ENCODE measurements around the gene TSC22D3. TPM values are rescaled to one million over a fixed set of nuclear protein-coding genes. Genes with fewer than 3 reads are reported as not detected.
A peak's percentile ranks its signal among the peaks of the same experiment; 100 is the strongest.
"Not testable (repeated sequence)": the region's sequence is repeated elsewhere in the genome, so short reads cannot be mapped to it uniquely, and the experiment has no call there.

The TSC22D3 gene
- total RNA-seq, 1 donor from 2014 or later = 212 TPM

GRCh38 chrX:107674480-107675364, 100.9 kb downstream of the TSC22D3 start:
- H3K36me3 Mint-ChIP-seq (ENCODE audit: unreplicated experiment) = no peaks in the 10 kb centered on the region
- no peak for DNase-seq (ENCODE audit: extremely low spot score, unreplicated experiment)
- peak overlapping the region; percentile 77 for H3K4me3 Mint-ChIP-seq (ENCODE audit: unreplicated experiment)
- no peaks in the 10 kb centered on the region for H3K9me3 Mint-ChIP-seq (ENCODE audit: unreplicated experiment)
- peak overlapping the region; percentile 98 for H3K27ac Mint-ChIP-seq (ENCODE audit: unreplicated experiment)
- TF ChIP-seq CTCF (IDR thresholded peaks at IDR 0.05) = no peak
- H3K27me3 Mint-ChIP-seq (ENCODE audit: unreplicated experiment) = no peaks in the 10 kb centered on the region
- H3K4me1 Mint-ChIP-seq (ENCODE audit: unreplicated experiment) = peaks cover 57% of the 10 kb centered on the region

GRCh38 chrX:107673933-107674479, 101.6 kb downstream of the TSC22D3 start:
- H3K36me3 Mint-ChIP-seq (ENCODE audit: unreplicated experiment) = no peaks in the 10 kb centered on the region
- H3K9me3 Mint-ChIP-seq (ENCODE audit: unreplicated experiment) = no peaks in the 10 kb centered on the region
- peak overlapping the region; percentile 77 for H3K4me3 Mint-ChIP-seq (ENCODE audit: unreplicated experiment)
- H3K27ac Mint-ChIP-seq (ENCODE audit: unreplicated experiment) = peak overlapping the region; percentile 98
- DNase-seq (ENCODE audit: extremely low spot score, unreplicated experiment) = peak; percentile 95
- no peaks in the 10 kb centered on the region for H3K27me3 Mint-ChIP-seq (ENCODE audit: unreplicated experiment)
- TF ChIP-seq CTCF (IDR thresholded peaks at IDR 0.05) = no peak
- peaks cover 58% of the 10 kb centered on the region for H3K4me1 Mint-ChIP-seq (ENCODE audit: unreplicated experiment)

GRCh38 chrX:107673431-107673830, 102.2 kb downstream of the TSC22D3 start:
- Mint-ChIP-seq H3K27ac (ENCODE audit: unreplicated experiment) (peak overlapping the region; percentile 98), H3K4me1 (ENCODE audit: unreplicated experiment) (peaks cover 58% of the 10 kb centered on the region), H3K36me3 (ENCODE audit: unreplicated experiment) (no peaks in the 10 kb centered on the region), H3K9me3 (ENCODE audit: unreplicated experiment) (no peaks in the 10 kb centered on the region), H3K4me3 (ENCODE audit: unreplicated experiment) (no peak overlapping the region), H3K27me3 (ENCODE audit: unreplicated experiment) (no peaks in the 10 kb centered on the region)
- DNase-seq (ENCODE audit: extremely low spot score, unreplicated experiment) = no peak
- TF ChIP-seq CTCF (IDR thresholded peaks at IDR 0.05) = no peak

GRCh38 chrX:107672955-107673378, 102.6 kb downstream of the TSC22D3 start:
- H3K36me3 Mint-ChIP-seq (ENCODE audit: unreplicated experiment) = no peaks in the 10 kb centered on the region
- H3K9me3 Mint-ChIP-seq (ENCODE audit: unreplicated experiment) = no peaks in the 10 kb centered on the region
- H3K27ac Mint-ChIP-seq (ENCODE audit: unreplicated experiment) = peak overlapping the region; percentile 98
- peak; percentile 67 for TF ChIP-seq CTCF (IDR thresholded peaks at IDR 0.05)
- peaks cover 53% of the 10 kb centered on the region for H3K4me1 Mint-ChIP-seq (ENCODE audit: unreplicated experiment)
- peak; percentile 88 for DNase-seq (ENCODE audit: extremely low spot score, unreplicated experiment)
- no peaks in the 10 kb centered on the region for H3K27me3 Mint-ChIP-seq (ENCODE audit: unreplicated experiment)
- no peak overlapping the region for H3K4me3 Mint-ChIP-seq (ENCODE audit: unreplicated experiment)

GRCh38 chrX:107671256-107671655, 104.3 kb downstream of the TSC22D3 start:
- peaks cover 39% of the 10 kb centered on the region for H3K4me1 Mint-ChIP-seq (ENCODE audit: unreplicated experiment)
- not testable (repeated sequence) for H3K36me3 Mint-ChIP-seq (ENCODE audit: unreplicated experiment); DNase-seq (ENCODE audit: extremely low spot score, unreplicated experiment); H3K4me3 Mint-ChIP-seq (ENCODE audit: unreplicated experiment); H3K9me3 Mint-ChIP-seq (ENCODE audit: unreplicated experiment); H3K27me3 Mint-ChIP-seq (ENCODE audit: unreplicated experiment)
- H3K27ac Mint-ChIP-seq (ENCODE audit: unreplicated experiment) = peak overlapping the region; percentile 50

All from osteocyte (in vitro differentiated cells).